LNCAP (cell line): Measurements from ENCODE around the gene COL13A1.

Experiments used
- TF ChIP-seq, protein P1 (sequence below): fragments of 450-650 bp; IDR thresholded peaks from 2 replicates; pipeline ENCODE4 v1.5.1; 2017; ENCODE audit warnings: mild to moderate bottlenecking

COL13A1 gene

DNA sequence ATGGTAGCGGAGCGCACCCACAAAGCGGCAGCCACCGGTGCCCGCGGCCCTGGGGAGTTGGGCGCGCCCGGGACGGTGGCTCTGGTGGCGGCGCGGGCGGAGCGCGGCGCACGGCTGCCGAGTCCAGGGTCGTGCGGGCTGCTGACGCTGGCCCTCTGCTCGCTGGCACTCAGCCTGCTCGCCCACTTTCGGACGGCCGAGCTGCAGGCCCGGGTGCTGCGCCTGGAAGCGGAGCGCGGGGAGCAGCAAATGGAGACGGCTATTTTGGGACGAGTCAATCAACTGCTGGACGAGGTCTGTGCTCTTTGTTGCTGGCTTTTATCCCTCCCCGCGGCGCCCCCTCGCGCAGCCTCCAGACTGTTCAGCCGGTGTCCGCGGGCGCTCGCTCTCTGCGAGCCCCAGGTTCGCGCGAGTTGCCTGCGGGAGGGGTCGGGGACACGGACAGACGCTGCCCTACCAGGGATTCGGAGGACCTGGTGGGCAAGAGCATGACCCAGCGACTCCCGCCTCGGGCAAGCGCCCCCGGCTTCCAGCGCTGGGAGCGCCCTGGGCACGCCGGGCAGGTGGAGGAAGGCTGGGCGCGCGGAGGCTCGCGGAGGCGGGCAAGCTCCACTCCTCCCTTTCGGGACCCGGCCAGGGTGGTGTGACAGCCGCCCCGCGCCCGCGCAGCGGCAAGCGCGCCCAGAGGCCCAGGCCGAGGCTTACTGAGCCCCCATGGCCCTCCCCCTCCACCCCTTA is 887 bp downstream of the COL13A1 start:
- TF ChIP-seq, protein P1, sequence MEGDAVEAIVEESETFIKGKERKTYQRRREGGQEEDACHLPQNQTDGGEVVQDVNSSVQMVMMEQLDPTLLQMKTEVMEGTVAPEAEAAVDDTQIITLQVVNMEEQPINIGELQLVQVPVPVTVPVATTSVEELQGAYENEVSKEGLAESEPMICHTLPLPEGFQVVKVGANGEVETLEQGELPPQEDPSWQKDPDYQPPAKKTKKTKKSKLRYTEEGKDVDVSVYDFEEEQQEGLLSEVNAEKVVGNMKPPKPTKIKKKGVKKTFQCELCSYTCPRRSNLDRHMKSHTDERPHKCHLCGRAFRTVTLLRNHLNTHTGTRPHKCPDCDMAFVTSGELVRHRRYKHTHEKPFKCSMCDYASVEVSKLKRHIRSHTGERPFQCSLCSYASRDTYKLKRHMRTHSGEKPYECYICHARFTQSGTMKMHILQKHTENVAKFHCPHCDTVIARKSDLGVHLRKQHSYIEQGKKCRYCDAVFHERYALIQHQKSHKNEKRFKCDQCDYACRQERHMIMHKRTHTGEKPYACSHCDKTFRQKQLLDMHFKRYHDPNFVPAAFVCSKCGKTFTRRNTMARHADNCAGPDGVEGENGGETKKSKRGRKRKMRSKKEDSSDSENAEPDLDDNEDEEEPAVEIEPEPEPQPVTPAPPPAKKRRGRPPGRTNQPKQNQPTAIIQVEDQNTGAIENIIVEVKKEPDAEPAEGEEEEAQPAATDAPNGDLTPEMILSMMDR: no peak

DNA sequence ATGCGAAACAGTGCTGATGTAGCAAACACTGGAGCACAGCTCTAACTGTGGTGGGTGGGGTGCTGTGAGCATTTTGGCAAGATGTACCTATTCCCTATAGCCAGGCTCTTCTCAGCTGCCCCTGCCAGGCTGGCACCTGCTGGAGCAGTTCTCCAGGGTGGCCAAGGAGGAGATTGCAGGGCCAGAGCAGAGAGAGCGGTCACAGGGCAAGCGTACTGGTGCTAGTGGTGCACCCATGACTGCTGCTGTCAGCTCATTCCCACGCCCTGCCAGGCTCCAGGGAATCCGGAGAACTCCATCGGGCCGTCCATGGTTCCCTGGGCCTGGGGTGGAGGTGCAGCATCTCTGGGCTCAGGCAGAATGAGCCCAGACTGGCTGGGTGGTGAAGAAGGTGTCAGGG is 2.1 kb downstream of the COL13A1 start:
- TF ChIP-seq, protein P1: no peak

DNA sequence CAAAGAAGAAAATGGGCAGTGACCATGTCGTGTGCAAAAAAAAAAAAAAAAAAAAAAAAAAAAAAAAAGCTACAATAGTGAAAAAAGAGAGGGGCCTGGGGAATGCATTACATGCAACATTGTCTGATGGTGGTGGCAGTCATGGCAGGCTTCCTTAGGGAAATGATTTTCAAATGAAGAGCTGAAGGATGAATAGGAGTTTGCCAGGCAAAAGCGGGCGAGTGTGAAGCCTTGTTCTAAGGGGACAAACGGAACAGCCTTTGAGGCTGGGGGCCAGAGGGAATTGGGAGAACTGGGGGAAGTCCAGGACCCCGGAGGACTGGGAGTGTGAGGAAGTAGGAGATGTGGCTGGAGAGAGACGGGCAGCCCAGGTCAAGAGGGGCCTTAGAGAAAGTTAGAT is 3.1 kb downstream of the COL13A1 start:
- TF ChIP-seq, protein P1: no peak

DNA sequence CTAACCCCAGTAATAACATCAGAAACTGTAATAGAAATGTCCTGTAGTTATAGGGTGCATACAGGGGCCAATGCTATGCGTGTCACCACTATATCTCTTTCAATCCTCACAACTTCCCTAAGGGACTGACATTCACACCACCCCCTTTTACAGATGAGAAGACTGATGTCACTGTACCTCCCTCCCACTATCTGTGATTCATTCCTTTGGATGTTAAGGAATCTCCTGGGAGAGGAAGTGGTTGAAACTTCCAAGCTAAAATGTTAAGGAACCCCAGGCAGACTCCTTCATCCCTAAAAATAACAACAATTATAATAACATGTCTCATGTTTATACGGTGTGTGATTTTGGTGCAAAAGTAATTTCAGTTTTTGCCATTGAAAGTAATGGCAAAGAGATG is 5.4 kb downstream of the COL13A1 start:
- TF ChIP-seq, protein P1: no peak

DNA sequence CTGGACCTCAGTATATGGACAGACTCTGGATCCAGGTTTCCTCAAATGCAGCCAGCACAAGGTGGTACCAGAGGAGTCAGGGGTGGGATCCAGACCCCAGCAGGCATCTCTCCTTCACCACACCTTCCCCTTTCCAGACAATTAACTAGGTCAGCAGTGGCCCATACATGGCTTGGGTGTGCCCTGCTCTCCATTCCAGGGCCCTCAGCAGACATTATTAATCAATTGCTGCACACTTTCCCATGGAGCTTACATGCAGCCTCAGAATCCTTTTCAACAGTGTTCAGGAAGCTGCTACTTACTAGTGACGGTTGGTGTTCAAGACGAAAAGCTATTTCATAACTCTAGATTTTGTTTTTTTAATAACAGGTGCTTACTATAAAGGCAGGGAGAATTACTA is 6.0 kb downstream of the COL13A1 start:
- TF ChIP-seq, protein P1: no peak

DNA sequence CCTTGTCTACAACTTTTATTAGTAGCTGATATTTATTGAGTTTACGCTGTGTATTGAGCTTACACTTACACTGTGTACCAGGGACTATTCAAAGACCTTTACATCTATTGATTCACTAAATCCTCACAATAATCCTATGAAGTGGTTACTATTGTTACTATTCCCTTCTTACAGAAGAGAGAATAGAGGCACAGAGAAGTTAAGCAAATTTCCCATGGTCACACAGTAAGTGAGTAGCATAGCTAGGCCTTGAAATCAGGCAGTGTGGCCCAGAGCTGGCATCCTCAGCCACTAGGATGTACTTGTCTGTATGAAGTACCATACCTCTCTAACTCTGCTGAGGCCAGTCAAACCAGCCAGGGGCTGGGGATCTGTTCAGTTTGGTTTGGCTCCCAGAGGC is 7.6 kb downstream of the COL13A1 start:
- TF ChIP-seq, protein P1: no peak

DNA sequence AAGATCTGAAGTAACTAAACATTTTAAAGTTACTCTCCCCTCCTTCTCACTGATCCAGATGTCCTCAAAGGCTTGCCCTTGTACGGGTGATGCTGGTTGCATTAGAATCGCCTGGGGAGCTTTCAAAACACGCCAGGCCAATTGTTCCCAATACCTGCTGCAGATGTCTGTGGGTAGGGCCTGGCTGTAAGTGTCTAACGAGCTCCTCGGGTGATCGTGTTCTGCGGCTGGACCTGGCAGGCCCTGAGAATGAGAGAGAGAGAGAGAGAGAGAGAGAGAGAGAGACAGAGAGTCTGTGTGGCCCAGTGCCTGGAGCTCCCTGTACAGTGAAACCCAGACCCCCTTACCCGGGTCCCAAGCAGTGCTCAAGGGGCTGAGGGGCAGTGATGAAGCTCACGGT is 8.4 kb downstream of the COL13A1 start:
- TF ChIP-seq, protein P1: no peak
